Measurements from ENCODE around the gene TWIST2.

GRCh38 chr2:238908960-238909951 lies 61.4 kb downstream of the TWIST2 start:
- no peak for TF ChIP-seq POLR2AphosphoS5 (IDR thresholded peaks at IDR 0.05; ENCODE audit: borderline replicate concordance, low read depth, low read length)
- no peak for TF ChIP-seq EZH2 (IDR thresholded peaks at IDR 0.05)
